ENCODE measurements around the gene IFNGR1. TPM values are rescaled to one million over a fixed set of nuclear protein-coding genes. Genes with fewer than 3 reads are reported as not detected.

The IFNGR1 gene
- total and polyA plus RNA-seq, 2 experiments from 2014 or later = 22.8 to 23.2 TPM

GRCh38 chr6:137241481-137242038 is 22.4 kb upstream of the IFNGR1 start (continued):
- TF ChIP-seq REST (IDR thresholded peaks at IDR 0.05; ENCODE audit: unreplicated experiment) (no peak), EZH2phosphoT487 (IDR thresholded peaks at IDR 0.05; ENCODE audit: unreplicated experiment) (no peak)

- Histone ChIP-seq H2AFZ (no peak overlapping the region), H3K9me2 (ENCODE audit: insufficient read depth) (peaks cover 10% of the 10 kb centered on the region; the same call in 1 of the 2 replicates), H3K4me3 (no peak overlapping the region), H3K36me3 (ENCODE audit: insufficient read depth) (no peaks in the 10 kb centered on the region), H3K79me2 (replicated peaks; ENCODE audit: insufficient read depth) (no peaks in the 10 kb centered on the region), H3K4me2 (no peak overlapping the region), H3F3A (replicated peaks; ENCODE audit: low read depth) (no peaks in the 10 kb centered on the region), H3K4me1 (ENCODE audit: insufficient read depth) (no peaks in the 10 kb centered on the region), H3K27ac (ENCODE audit: low read depth) (no peak overlapping the region), H4K20me1 (replicated peaks; ENCODE audit: insufficient read depth) (no peaks in the 10 kb centered on the region), H3K27me3 (ENCODE audit: insufficient read depth) (no peaks in the 10 kb centered on the region)
- peaks cover 4% of the 10 kb centered on the region; the same call in 2 of the 3 replicates for H3K36me3 Mint-ChIP-seq (ENCODE audit: low read depth)
- no peak for ATAC-seq
- peaks cover 5% of the 10 kb centered on the region; the same call in 2 of the 3 replicates for H3K9me3 Mint-ChIP-seq
- no peak for DNase-seq (ENCODE audit: low spot score)
- H3K27me3 Mint-ChIP-seq (ENCODE audit: insufficient read depth, low read depth, poor library complexity) = peaks cover 1% of the 10 kb centered on the region
- no peak overlapping the region for H3K27ac Mint-ChIP-seq
- H3K4me1 Mint-ChIP-seq = no peaks in the 10 kb centered on the region
- H3K4me3 Mint-ChIP-seq = no peak overlapping the region
- TF ChIP-seq ETS1 (IDR thresholded peaks at IDR 0.05) (no peak), NANOG (IDR thresholded peaks at IDR 0.05; ENCODE audit: borderline replicate concordance) (no peak), ZNF462 (CRISPR knock-in tag; IDR thresholded peaks at IDR 0.05) (no peak), JUNB (IDR thresholded peaks at IDR 0.05; ENCODE audit: unreplicated experiment) (no peak), EZH2 (IDR thresholded peaks at IDR 0.05; ENCODE audit: low read depth, unreplicated experiment) (no peak), CTCF (conservative IDR thresholded peaks at IDR 0.05; ENCODE audit: low read depth in 2 of 2) (no peak), POLR2AphosphoS5 (IDR thresholded peaks at IDR 0.05; ENCODE audit: low read depth) (no peak), STAT1 (IDR thresholded peaks at IDR 0.05; ENCODE audit: unreplicated experiment) (no peak), ZNF331 (CRISPR knock-in tag; IDR thresholded peaks at IDR 0.05; ENCODE audit: low read depth) (no peak), EZH2phosphoT487 (IDR thresholded peaks at IDR 0.05; ENCODE audit: unreplicated experiment) (no peak), CREB1 (CRISPR knock-in tag; IDR thresholded peaks at IDR 0.05; ENCODE audit: low read depth) (no peak)
These were observed 21.0 kb upstream of the IFNGR1 start for GRCh38 chr6:137240168-137240567.
